ENCODE results near the gene CD302. TPM values are rescaled to one million over a fixed set of nuclear protein-coding genes. Genes with fewer than 3 reads are reported as not detected.

Gene CD302
- total RNA-seq, 1 donor from 2014 or later: 1.1 TPM

DNA sequence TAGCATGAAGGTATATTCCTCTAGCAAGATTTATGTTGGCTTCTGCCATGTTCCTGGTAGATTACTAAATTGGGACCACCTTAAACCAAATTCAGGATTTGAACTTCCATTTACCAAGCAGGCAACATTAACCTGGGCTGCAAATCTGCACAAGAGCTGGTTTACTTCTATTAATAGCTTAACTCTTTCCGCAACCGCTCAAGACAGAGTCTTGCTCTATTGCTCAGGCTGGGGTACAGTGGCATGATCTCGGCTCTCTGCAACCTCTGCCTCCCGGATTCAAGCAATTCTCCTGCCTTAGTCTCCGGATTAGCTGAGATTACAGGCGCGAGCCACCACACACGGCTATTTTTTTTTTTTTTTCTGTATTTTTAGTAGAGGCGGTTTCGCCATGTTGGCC, 77.3 kb downstream of the CD302 start:
- Mint-ChIP-seq H3K9me3 (peaks cover 54% of the 10 kb centered on the region), H3K4me1 (peaks cover 3% of the 10 kb centered on the region), H3K27me3 (ENCODE audit: insufficient read depth, low read depth) (no peaks in the 10 kb centered on the region), H3K4me3 (no peak overlapping the region), H3K27ac (no peak overlapping the region), H3K36me3 (peaks cover 84% of the 10 kb centered on the region)
- Histone ChIP-seq H4K20me1 (ENCODE audit: low read depth) (peaks cover 83% of the 10 kb centered on the region), H3K27ac (no peak overlapping the region), H3K9ac (no peak overlapping the region), H3K79me2 (ENCODE audit: low read depth) (peaks cover 100% of the 10 kb centered on the region), H3F3A (ENCODE audit: low read depth) (no peaks in the 10 kb centered on the region), H3K36me3 (peaks cover 18% of the 10 kb centered on the region), H2AFZ (replicated peaks) (no peak overlapping the region), H3K4me2 (no peak overlapping the region), H3K4me3 (no peak overlapping the region), H3K4me1 (peaks cover 4% of the 10 kb centered on the region), H3K9me3 (ENCODE audit: low read depth) (peaks cover 12% of the 10 kb centered on the region), H3K27me3 (no peaks in the 10 kb centered on the region)
- no peak for DNase-seq (ENCODE audit: low spot score)
- TF ChIP-seq EZH2 (IDR thresholded peaks at IDR 0.05) (no peak), EZH2phosphoT487 (IDR thresholded peaks at IDR 0.05) (no peak)

Other genes starting within 250 kb of the CD302 start
- 57.3 and 101 TPM in 2 replicates for gene BAZ2B, start 181.7 kb downstream of the CD302 start, total RNA-seq (ENCODE audit: low replicate concordance)
- gene MARCHF7, start 85.7 kb downstream of the CD302 start, total RNA-seq (ENCODE audit: low replicate concordance): 232 and 394 TPM in 2 replicates
- gene LY75, start 106.5 kb upstream of the CD302 start, total RNA-seq (ENCODE audit: low replicate concordance): 0.25 and 0.39 TPM in 2 replicates